Measurements from ENCODE around the gene NPAS3.

The NPAS3 gene

GRCh38 chr14:33566082-33566481 lies 627.4 kb downstream of the NPAS3 start:
- DNase-seq = no peak

- no peak for DNase-seq
These were observed 628.5 kb downstream of the NPAS3 start for GRCh38 chr14:33567023-33567728.

GRCh38 chr14:33567731-33568130 lies 629.1 kb downstream of the NPAS3 start:
- DNase-seq = no peak

GRCh38 chr14:33568935-33569579 lies 630.4 kb downstream of the NPAS3 start:
- DNase-seq = no peak

- no peak for DNase-seq
These were observed 631.4 kb downstream of the NPAS3 start for GRCh38 chr14:33569821-33570687.

GRCh38 chr14:33570694-33571310 lies 632.1 kb downstream of the NPAS3 start:
- no peak for DNase-seq

GRCh38 chr14:33573301-33573880 lies 634.7 kb downstream of the NPAS3 start:
- DNase-seq = no peak

- DNase-seq = no peak
These were observed 637.3 kb downstream of the NPAS3 start for GRCh38 chr14:33576014-33576413.

- no peak for DNase-seq
These were observed 640.0 kb downstream of the NPAS3 start for GRCh38 chr14:33578461-33579216.

- no peak for DNase-seq
These were observed 641.6 kb downstream of the NPAS3 start for GRCh38 chr14:33580231-33580749.

- no peak for DNase-seq
These were observed 642.2 kb downstream of the NPAS3 start for GRCh38 chr14:33580841-33581240.

GRCh38 chr14:33584697-33585096 lies 646.0 kb downstream of the NPAS3 start:
- DNase-seq = no peak

GRCh38 chr14:33586806-33587205 lies 648.1 kb downstream of the NPAS3 start:
- DNase-seq = no peak

GRCh38 chr14:33587791-33588190 lies 649.1 kb downstream of the NPAS3 start:
- DNase-seq = no peak

- DNase-seq = no peak
These were observed 650.1 kb downstream of the NPAS3 start for GRCh38 chr14:33588771-33589170.

- DNase-seq = no peak
These were observed 650.7 kb downstream of the NPAS3 start for GRCh38 chr14:33589334-33589733.

- no peak for DNase-seq
These were observed 652.4 kb downstream of the NPAS3 start for GRCh38 chr14:33590891-33591630.

GRCh38 chr14:33592297-33592696 lies 653.6 kb downstream of the NPAS3 start:
- DNase-seq = no peak

GRCh38 chr14:33596211-33597080 lies 657.8 kb downstream of the NPAS3 start:
- no peak for DNase-seq

GRCh38 chr14:33598582-33598981 lies 659.9 kb downstream of the NPAS3 start:
- DNase-seq = no peak
